Loucy (cell line): ENCODE data around the gene CYLD.

Experiments
- H2AFZ ChIP-seq: fragments of 200-600 bp; sonication (generic); 2 replicates; pipeline ENCODE4 v1.6.0; 2016; ENCODE audit warnings: antibody characterized with exemption, mild to moderate bottlenecking, low read length, moderate library complexity
- H3F3A ChIP-seq: fragments of 200-600 bp; 2 replicates; pipeline ENCODE4 v1.6.0; 2016; ENCODE audit warnings: antibody characterized with exemption, low read depth, mild to moderate bottlenecking
- H3K27me3 ChIP-seq: fragments of 200-600 bp; sonication (generic); 2 replicates; pipeline ENCODE4 v1.6.1; 2014; ENCODE audit warnings: low read length, mild to moderate bottlenecking; ENCODE audit not compliant: insufficient read depth, poor library complexity, severe bottlenecking
- H3K36me3 ChIP-seq: fragments of 200-600 bp; sonication (generic); 2 replicates; pipeline ENCODE4 v1.6.1; 2016; ENCODE audit warnings: low read length; ENCODE audit not compliant: insufficient read depth
- H3K4me1 ChIP-seq: fragments of 200-600 bp; sonication (generic); 2 replicates; pipeline ENCODE4 v1.5.1; 2014; ENCODE audit warnings: low read length, mild to moderate bottlenecking; ENCODE audit not compliant: insufficient read depth, poor library complexity, severe bottlenecking
- H3K4me2 ChIP-seq: fragments of 200-600 bp; sonication (generic); 2 replicates; pipeline ENCODE4 v1.6.0; 2014; ENCODE audit warnings: antibody characterized with exemption, low read length, low read depth, mild to moderate bottlenecking; ENCODE audit not compliant: poor library complexity, severe bottlenecking
- H3K4me3 ChIP-seq: fragments of 200-600 bp; sonication (generic); 2 replicates; pipeline ENCODE4 v1.5.1; 2014; ENCODE audit warnings: low read length, mild to moderate bottlenecking, mixed read lengths; ENCODE audit not compliant: poor library complexity, severe bottlenecking
- H3K79me2 ChIP-seq: fragments of 200-600 bp; sonication (generic); 2 replicates; pipeline ENCODE4 v1.6.1; 2014; ENCODE audit warnings: low read length; ENCODE audit not compliant: insufficient read depth
- H3K9ac ChIP-seq: fragments of 200-600 bp; sonication (generic); 2 replicates; pipeline ENCODE4 v1.6.0; 2014; ENCODE audit warnings: mild to moderate bottlenecking, low read depth, low read length, moderate library complexity; ENCODE audit not compliant: poor library complexity, severe bottlenecking
- H3K9me2 ChIP-seq: fragments of 200-600 bp; sonication (generic); replicated peaks from 2 replicates; pipeline ENCODE4 v1.6.1; 2016; ENCODE audit warnings: low read depth, low read length, mixed read lengths
- H3K9me3 ChIP-seq: fragments of 200-600 bp; sonication (generic); 2 replicates; pipeline ENCODE4 v1.6.1; 2014; ENCODE audit warnings: mild to moderate bottlenecking, antibody characterized with exemption, low read length, low read depth; ENCODE audit not compliant: insufficient read depth
- H4K20me1 ChIP-seq: fragments of 200-600 bp; sonication (generic); 2 replicates; pipeline ENCODE4 v1.6.0; 2014; ENCODE audit warnings: antibody characterized with exemption, low read length, mild to moderate bottlenecking; ENCODE audit not compliant: insufficient read depth, poor library complexity, severe bottlenecking
- CTCF ChIP-seq: fragments of 200-600 bp; sonication (generic); conservative IDR thresholded peaks from 2 replicates; pipeline ENCODE4 v1.5.1; 2014; ENCODE audit warnings: mild to moderate bottlenecking, antibody characterized with exemption, low read length
- EZH2phosphoT487 ChIP-seq: fragments of 200-600 bp; IDR thresholded peaks from 2 replicates; pipeline ENCODE4 v1.6.1; 2018; ENCODE audit warnings: antibody characterized with exemption, mild to moderate bottlenecking, moderate library complexity, borderline replicate concordance

The CYLD gene

DNA sequence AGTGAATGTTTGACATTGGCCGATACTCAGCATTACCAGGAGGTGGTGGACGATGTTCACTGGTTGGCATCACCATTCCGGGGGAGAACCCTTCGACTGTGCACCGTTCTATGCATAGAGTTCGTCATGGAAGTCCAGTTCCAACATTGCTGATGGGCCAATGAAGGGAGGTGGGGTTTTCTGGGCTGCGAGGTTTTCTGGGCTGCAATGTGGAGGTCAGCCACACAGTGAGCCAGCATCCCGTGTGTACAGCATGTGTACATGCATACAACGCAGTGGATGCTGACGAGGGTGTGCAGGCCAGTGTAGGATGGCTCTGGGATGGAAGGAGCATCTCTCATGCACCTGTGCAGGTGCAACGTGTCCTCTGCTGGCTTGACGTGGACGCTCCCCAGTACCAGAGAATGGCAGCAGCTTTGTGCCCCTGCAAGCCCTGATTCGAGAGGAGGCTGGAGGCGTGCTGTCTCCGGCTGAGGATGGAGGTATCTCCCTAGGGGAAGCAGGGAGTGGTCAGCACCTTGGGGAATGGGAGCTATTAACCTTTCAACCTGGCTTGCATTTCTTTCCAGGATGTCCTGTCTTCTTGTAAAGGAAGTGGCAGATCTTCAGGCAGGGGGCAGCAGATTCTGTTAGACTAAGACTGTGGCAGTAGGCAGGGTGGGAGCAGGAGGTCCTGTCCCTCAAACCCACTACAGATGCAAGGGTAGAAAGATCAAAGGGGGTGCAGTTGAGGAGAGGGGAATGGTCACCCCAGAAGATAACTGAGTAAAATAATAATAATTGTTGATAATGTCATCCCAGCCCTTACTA is 98.2 kb downstream of the CYLD start:
- no peaks in the 10 kb centered on the region for H3K9me3 ChIP-seq

GRCh38 chr16:50841081-50841886 is 99.4 kb downstream of the CYLD start:
- Histone ChIP-seq H3K4me3 (peak overlapping the region; percentile 65), H3K9me3 (no peaks in the 10 kb centered on the region), H3K27me3 (no peaks in the 10 kb centered on the region), H3K4me2 (peak overlapping the region; percentile 73), H3F3A (no peaks in the 10 kb centered on the region), H3K9me2 (no peaks in the 10 kb centered on the region), H4K20me1 (no peaks in the 10 kb centered on the region), H3K4me1 (peaks cover 10% of the 10 kb centered on the region), H3K36me3 (no peaks in the 10 kb centered on the region), H3K9ac (peak overlapping the region; percentile 6), H3K79me2 (no peaks in the 10 kb centered on the region), H2AFZ (peak overlapping the region; percentile 71)
- TF ChIP-seq EZH2phosphoT487, result no peak
- TF ChIP-seq CTCF, result no peak

More for the DNA sequence above, 98.2 kb downstream of the CYLD start:
- Histone ChIP-seq H4K20me1 (no peaks in the 10 kb centered on the region), H3K4me1 (peaks cover 10% of the 10 kb centered on the region), H3F3A (no peaks in the 10 kb centered on the region), H3K4me2 (peak overlapping the region; percentile 73), H3K27me3 (no peaks in the 10 kb centered on the region), H3K79me2 (no peaks in the 10 kb centered on the region), H3K4me3 (no peak overlapping the region), H2AFZ (0 out of 2 replicates have a peak overlapping the region, but pooled peaks have one; percentile 71), H3K9ac (no peak overlapping the region), H3K9me2 (no peaks in the 10 kb centered on the region), H3K36me3 (no peaks in the 10 kb centered on the region)
- TF ChIP-seq CTCF (peak; percentile 53), EZH2phosphoT487 (no peak)

- TF ChIP-seq CTCF (no peak), EZH2phosphoT487 (no peak)
- Histone ChIP-seq H2AFZ (peak overlapping the region; percentile 71; the same call in 1 of the 2 replicates), H3K79me2 (no peaks in the 10 kb centered on the region), H3K27me3 (no peaks in the 10 kb centered on the region), H3K9me3 (no peaks in the 10 kb centered on the region), H3K36me3 (no peaks in the 10 kb centered on the region), H3K4me2 (peak overlapping the region; percentile 73), H3K9ac (no peak overlapping the region), H3K4me3 (no peak overlapping the region), H3K4me1 (peaks cover 10% of the 10 kb centered on the region), H3F3A (no peaks in the 10 kb centered on the region), H3K9me2 (no peaks in the 10 kb centered on the region), H4K20me1 (no peaks in the 10 kb centered on the region)
These were observed 100.2 kb downstream of the CYLD start for GRCh38 chr16:50842013-50842505.
